GM06990 (cell line): ENCODE measurements around the gene CHP2.
"Not testable (repeated sequence)": the region's sequence is repeated elsewhere in the genome, so short reads cannot be mapped to it uniquely, and the experiment has no call there.

Experiments used
- DNase-seq: peaks from one replicate; pipeline ENCODE4 v3.0.0-alpha.2; 2011; ENCODE audit not compliant: insufficient read length; ENCODE audit errors: extremely low read depth
- H3K27me3 ChIP-seq: replicated peaks from 2 replicates; pipeline ENCODE4 v1.6.0; 2011; ENCODE audit warnings: low read length; ENCODE audit not compliant: control insufficient read depth, insufficient read depth
- H3K36me3 ChIP-seq: 2 replicates; pipeline ENCODE4 v1.5.1; 2011; ENCODE audit warnings: low read length; ENCODE audit not compliant: control insufficient read depth, insufficient read depth
- H3K4me3 ChIP-seq: replicated peaks from 2 replicates; pipeline ENCODE4 v1.5.1; 2011; ENCODE audit warnings: low read depth, mild to moderate bottlenecking, control low read depth, low read length
- TF ChIP-seq, protein P1 (sequence below): IDR thresholded peaks from 2 replicates; pipeline ENCODE4 v1.5.1; 2011; ENCODE audit warnings: low read length, control low read depth, mild to moderate bottlenecking, inconsistent platforms; ENCODE audit not compliant: insufficient read depth, poor library complexity, severe bottlenecking

CHP2 gene

DNA sequence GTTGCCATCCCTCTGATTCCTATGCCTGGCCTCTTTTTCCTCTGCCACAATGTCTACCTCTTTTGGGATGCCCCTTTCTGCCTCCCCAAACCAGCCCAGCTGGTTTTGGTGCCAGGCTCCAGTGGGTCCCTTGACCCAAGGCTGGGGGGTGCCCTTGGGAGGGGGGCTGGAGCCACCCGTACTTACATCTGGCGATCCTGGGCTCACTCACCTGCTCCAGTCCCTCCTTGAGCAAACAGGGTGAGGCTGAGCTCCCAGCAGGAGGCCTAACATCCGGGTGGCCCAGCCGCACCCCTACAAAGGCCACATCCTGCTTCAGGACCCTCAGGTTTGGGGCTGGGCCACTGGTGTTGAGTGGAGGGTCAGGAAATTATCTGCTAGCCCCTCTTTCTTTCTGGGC, 43.0 kb upstream of the CHP2 start:
- Histone ChIP-seq H3K4me3 (no peak overlapping the region), H3K27me3 (no peaks in the 10 kb centered on the region; the same call in 1 of the 2 replicates), H3K36me3 (no peaks in the 10 kb centered on the region)
- no peak for DNase-seq
- TF ChIP-seq, protein P1, sequence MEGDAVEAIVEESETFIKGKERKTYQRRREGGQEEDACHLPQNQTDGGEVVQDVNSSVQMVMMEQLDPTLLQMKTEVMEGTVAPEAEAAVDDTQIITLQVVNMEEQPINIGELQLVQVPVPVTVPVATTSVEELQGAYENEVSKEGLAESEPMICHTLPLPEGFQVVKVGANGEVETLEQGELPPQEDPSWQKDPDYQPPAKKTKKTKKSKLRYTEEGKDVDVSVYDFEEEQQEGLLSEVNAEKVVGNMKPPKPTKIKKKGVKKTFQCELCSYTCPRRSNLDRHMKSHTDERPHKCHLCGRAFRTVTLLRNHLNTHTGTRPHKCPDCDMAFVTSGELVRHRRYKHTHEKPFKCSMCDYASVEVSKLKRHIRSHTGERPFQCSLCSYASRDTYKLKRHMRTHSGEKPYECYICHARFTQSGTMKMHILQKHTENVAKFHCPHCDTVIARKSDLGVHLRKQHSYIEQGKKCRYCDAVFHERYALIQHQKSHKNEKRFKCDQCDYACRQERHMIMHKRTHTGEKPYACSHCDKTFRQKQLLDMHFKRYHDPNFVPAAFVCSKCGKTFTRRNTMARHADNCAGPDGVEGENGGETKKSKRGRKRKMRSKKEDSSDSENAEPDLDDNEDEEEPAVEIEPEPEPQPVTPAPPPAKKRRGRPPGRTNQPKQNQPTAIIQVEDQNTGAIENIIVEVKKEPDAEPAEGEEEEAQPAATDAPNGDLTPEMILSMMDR: no peak

DNA sequence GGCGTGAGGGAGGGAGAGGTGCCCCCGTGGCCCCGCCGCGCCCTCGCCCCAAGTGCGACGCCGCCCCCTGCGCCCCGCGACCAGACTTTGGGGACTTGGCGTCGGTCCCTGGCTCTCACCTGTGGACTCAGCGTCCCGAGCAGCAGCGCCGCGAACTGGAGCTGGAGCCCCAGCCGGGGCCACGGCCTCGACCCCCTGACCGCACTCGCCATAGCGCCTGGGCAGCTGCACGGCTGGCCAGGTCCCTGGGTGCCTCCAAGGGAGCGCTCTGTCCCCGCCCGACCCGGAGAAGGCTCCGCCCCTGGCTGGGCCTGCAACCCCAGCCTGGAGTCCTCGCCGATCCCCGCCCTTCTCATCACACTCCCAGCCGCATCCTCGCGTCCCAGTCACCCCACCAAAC, 41.9 kb upstream of the CHP2 start, which contains the start of gene ERN2:
ERN2 (minus strand) TSS at position 247 of the 400 bp plus-strand sequence; CDS start at position 212, 35 bp downstream.
- TF ChIP-seq, protein P1: no peak
- Histone ChIP-seq H3K36me3 (no peaks in the 10 kb centered on the region), H3K4me3 (no peak within 1 kb of the TSS), H3K27me3 (no peaks in the 10 kb centered on the region; the same call in 1 of the 2 replicates)
- no peak for DNase-seq

DNA sequence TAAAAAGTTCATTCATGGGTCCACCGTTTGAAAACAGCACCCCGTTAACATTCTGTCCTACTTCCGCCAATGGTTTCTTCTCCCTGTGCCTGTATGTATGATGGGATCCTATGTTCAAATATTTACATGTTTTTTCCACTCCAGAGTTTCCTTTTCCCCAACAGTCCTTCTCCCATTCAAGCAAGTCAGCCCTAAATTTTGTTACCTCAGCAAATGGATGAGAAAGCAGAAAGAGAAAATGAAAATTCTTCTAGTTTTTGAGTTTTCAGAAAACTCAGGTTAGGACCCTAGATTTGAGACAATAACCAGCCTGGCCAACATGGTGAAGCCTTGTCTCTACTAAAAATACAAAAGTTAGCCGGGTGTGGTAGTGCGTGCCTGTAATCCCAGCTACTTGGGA, 38.3 kb upstream of the CHP2 start:
- no peak overlapping the region for H3K4me3 ChIP-seq
- TF ChIP-seq, protein P1: no peak
- no peaks in the 10 kb centered on the region for H3K36me3 ChIP-seq
- DNase-seq: no peak
- no peaks in the 10 kb centered on the region; the same call in 1 of the 2 replicates for H3K27me3 ChIP-seq

DNA sequence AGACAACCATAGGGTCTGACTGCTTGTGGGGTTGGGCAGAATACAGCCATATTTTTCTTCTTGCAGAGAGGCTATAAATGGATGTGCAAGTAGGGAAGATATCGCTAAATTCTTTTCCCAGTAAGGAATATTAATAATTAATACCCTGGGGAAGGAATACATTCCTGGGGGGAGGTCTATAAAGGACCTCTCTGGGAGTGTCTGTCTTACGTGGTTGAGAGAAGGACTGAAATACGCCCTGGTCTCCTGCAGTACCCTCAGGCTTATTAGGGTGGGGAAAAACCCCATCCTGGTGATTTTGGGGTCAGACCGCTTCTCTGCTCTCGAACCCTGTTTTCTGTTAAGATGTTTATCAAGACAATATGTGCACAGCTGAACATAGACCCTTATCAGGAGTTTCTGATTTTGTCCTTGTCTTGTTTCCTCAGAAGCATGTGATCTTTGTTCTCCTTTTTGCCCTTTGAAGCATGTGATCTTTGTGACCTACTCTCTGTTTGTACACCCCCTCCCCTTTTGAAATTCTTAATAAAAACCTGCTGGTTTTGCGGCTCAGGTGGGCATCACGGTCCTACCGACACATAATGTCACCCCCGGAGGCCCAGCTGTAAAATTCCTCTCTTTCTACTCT, 32.1 kb upstream of the CHP2 start:
- not testable (repeated sequence) for DNase-seq, H3K36me3 ChIP-seq, H3K27me3 ChIP-seq, H3K4me3 ChIP-seq

DNA sequence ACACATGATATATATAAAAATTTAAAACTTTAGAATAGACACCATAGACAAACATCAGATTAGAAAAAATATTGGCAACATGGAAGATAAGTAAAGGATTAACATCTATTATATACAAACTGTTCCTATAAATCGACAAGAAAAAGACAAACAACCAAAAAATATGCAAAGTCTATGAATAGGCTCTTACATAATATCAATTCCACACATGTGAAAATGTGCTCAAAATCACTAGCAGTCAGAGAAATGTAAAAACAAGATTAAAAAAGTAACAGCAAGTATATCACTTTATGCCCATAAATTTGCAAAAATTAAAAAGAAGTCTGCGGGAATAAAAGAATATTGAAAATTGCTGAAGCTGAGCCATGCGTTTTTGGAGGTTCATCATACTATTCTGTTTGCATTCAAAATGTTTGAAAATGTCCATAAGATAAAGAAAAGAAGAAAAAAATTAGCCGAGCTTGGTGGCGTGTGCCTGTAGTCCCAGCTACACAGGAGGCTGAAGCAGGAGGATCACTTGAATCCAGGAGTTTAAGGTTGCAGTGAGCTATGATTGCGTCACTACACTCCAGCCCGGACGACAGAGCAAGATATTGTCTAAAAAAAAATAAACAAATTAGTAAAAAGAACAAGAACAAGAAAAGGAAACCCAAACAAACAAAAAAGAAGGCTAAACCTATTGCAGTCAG, 30.6 kb upstream of the CHP2 start:
- no peaks in the 10 kb centered on the region for H3K27me3 ChIP-seq
- H3K36me3 ChIP-seq: no peaks in the 10 kb centered on the region
- no peak overlapping the region for H3K4me3 ChIP-seq
- TF ChIP-seq, protein P1: no peak
- DNase-seq: no peak

DNA sequence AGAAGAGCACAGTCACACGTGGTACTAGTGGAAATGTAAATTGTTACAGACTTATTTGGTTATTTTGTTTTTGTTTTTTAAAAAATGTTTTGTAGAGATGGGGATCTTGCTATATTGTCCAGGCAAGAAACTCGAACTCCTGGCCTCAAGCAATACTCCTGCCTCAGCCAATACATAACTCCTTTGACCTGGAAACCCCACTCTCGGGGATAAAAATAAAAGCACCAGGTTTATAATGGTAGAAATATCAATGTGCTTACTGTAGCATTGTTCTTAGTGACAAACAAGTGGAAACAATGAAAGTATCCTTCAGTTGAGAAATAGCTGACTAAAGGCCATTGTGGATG, 30.1 kb upstream of the CHP2 start:
- no peak for DNase-seq
- Histone ChIP-seq H3K27me3 (no peaks in the 10 kb centered on the region), H3K4me3 (no peak overlapping the region), H3K36me3 (no peaks in the 10 kb centered on the region)
- TF ChIP-seq, protein P1: no peak
